ENCODE data around the gene LHFPL5. TPM values are rescaled to one million over a fixed set of nuclear protein-coding genes. Genes with fewer than 3 reads are reported as not detected.

The LHFPL5 gene
- total and polyA plus RNA-seq, 2 of the 8 experiments (the other 6 are each of a cell fraction or from before 2014, with no cell fraction given): 0.03 TPM; not detected in 1

DNA sequence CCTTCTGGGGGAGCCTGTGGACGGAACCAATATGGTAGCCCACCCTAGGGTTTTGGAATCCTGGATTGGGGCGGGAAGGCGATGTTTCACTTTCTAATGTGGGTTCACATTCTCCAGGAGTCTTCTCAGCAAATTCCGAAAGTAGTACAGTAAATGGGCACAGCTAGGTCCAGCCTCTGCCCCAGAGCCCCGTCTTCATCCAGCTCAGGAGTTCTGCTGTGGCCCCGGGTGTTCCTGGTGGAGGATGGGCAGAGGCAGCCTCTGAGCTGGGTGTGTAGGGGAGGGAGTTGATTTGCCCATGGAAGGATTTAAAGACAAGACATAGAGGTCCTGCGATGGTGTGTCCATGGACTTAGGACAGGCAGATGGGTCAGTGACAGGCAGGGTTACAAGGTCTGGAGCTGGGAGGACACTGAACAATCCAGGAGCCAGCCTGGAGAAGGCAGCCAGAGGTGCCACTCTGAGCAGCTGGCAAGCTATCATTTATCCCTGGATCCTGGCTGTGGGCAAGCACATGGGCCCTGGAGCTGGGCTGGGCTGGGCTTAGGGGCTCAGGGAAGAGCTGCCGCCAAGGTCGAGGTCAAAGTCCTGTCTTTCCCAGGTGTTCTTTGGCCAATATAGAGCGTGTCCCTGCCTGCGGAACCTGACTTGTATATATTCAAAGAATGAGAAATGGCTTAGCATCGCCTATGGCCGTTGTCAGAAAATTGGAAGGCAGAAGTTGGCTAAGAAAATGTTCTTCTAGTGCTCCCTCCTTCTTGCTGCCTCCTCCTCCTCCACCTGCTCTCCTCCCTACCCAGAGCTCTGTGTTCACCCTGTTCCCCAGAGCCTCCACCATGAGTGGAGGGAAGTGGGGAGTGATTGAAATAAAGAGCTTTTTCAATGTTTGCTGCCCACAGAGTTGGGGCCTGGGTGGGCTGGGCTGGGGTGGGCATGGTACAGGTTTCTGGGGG is 17.6 kb upstream of the LHFPL5 start (continued):
- no peak for TF ChIP-seq TAF7 (optimal IDR thresholded peaks at IDR 0.05; ENCODE audit: borderline replicate concordance, low read depth, low read length)
- no peak for TF ChIP-seq RNF2 (IDR thresholded peaks at IDR 0.05; ENCODE audit: borderline replicate concordance, low read depth, low read length, missing control alignments, poor library complexity, severe bottlenecking)

All from H1 (cell line).